HG02885 (cell line): Measurements from ENCODE around the gene CLDN20.
"Not testable (repeated sequence)": the region's sequence is repeated elsewhere in the genome, so short reads cannot be mapped to it uniquely, and the experiment has no call there.

Experiments
- ATAC-seq: cut with Tn5 transposase; IDR thresholded peaks from one replicate; pipeline ENCODE4 v1.9.1; 2021; ENCODE audit warnings: mild to moderate bottlenecking; ENCODE audit not compliant: unreplicated experiment, poor library complexity

CLDN20 gene

DNA sequence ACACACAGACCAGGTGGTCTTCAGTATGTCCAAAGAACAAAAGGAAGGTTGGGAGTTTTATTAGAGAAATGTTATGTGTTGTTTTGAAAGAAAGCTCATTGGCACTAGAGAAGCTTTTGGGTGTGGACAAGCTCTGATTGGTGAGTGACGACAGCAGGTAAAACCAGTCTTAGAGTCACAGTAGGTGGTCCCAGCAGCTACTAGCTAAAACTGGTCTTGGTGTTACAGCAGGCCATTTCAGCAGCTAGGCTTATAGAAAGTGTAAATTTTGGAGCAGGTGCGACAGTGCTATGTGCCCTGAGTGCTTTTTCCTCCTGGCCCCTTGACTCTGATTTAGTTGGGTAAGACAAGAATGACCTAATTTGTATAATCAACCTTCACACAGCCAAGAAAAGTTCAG, 3.6 kb downstream of the CLDN20 start:
- no peak for ATAC-seq

DNA sequence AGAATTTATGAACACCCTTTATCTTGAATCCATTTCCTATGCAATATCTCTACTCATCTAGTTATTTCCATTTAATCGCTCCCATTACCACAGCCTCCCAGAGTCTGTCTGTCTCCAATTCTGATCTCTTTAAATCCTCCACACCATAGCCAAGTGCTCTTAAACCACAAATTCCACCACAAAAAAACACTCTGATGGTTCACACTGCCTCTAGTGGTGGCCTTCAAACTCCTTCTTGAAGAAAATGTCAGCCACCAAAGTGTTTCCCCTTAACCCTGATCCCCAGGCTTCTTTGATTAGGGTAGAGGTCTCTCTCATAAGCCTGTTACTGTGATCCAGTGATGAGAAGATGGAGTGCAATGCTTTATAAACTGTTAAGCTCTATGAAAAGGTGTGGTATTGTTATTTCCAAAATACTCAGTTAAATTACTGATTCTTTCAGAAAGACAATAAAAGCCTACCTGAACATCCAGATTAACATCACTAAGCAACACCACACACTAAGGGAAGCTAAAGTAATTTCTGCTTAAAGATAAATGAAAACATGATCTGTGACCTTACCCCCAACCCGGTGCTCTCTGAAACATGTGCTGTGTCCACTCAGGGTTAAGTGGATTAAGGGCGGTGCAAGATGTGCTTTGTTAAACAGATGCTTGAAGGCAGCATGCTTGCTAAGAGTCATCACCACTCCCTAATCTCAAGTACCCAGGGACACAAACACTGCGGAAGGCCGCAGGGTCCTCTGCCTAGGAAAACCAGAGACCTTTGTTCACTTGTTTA, 4.5 kb downstream of the CLDN20 start:
- not testable (repeated sequence) for ATAC-seq

DNA sequence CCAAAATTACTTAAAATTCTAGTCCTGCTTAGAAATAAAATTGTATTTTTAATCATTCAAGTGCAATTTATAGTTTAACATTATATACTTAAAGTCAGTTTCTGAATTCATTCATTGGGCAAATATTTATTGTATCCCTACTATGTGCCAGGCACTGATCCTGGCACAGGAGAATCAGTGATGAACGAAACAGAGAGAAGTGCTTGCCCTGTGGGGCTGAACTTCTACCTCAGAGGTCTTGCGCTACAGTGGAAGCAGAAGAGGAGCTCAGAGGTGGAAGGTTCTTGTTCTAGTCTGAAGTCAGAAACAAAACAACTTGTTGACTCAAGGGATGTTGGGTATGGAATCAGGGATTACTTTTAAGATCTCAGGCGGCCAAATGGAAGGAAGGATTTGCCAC, 6.0 kb downstream of the CLDN20 start:
- ATAC-seq = no peak

DNA sequence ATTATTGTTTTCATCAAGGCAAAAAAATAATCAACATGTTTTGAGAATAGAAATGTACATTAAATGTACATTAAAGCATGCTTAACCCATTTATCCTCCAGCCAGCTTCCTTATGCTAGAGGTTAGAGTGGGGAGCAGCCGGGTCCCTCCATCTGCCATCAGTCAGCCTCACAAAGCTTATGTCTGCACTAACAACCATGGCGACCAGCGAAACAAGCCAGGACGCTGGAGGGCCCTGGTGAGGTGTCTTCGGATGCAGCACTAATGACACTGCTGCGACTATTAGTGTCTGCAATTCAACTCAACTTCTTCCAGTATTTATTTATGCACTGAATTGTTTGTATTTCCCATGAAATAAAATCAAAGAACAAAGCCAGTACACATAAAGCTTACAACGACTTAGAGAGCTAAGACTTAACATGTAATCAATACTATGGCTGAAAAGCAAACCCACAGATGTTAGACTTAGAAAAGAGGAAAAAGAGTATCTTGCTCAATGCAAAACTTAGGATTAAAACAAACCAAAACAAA, 6.8 kb downstream of the CLDN20 start:
- no peak for ATAC-seq

DNA sequence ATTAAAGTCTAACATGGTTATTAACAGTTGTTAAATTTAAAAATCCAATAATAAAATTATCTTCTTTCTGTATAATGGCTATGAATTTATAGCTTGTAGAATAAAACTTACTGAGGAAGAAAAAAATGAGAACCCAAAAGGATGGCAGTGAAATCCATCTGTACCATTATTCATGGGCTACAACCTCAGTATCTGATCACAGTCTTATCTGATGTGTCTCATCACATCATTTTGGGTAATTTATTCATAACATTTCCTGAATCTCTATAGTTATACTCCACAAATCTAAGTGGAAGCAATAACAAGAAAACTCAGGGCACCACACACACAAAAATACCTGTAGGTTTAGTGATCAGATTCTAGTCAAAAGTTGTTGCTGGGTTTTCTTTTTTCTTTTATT, 7.3 kb downstream of the CLDN20 start:
- no peak for ATAC-seq

DNA sequence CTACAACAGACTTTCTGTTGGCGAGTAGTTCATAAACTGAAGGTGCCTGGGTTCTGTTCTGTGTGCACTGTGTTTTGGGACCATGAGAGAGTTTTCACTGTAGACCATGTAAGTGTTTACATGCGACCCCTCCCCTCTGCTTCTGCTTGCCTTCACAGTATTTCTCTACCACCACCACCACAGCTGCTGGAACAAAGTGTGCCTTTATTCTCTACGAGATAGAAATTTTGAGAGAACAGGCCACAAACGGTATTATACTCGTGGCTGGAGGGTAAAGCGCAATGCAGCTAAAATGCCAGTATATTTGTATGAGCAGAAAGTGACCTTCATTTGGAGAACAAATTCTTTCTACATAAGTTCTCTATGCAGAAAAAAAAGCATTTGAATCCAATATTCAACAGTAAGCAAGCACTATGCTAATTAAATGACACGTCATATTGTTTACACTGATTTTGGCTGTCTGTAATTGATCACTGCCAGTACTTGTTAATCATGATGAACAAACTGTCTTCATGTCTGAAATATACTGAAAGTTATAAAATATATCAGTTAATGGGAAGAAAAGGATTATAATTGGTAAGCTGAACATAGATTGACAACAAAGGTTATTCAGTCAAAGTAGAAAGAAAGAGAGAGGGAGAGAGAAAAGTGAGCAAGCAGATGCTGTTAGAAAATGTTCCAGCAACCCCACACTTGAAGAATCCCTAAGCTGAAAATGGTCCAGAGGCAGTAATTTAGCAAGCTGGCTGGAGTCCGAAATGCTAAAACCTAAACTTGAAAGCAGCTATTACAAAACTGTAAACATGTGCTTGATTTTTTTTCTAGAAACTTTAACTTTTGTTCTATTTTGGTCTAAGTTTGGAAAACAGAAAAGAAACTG, 8.8 kb downstream of the CLDN20 start:
- no peak for ATAC-seq

DNA sequence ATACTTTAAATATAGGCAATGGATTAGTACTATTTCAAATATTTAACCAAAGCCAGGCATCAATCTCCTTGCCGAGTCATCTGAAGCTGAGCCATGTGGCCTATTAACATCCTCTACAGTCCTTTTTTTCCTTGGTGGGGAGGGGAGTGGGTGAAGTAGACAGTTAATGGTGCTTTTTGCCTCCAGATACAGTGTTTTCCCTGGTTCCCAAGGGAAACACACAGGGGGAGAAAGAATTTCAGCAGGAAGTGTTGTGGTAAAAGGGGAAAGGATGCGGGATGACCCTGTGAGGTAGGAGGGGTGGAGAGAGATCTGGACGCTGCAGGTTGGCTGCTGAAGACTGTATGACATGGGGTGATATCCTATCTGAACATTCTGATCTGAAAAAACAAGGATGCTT, 9.6 kb downstream of the CLDN20 start:
- ATAC-seq = no peak

DNA sequence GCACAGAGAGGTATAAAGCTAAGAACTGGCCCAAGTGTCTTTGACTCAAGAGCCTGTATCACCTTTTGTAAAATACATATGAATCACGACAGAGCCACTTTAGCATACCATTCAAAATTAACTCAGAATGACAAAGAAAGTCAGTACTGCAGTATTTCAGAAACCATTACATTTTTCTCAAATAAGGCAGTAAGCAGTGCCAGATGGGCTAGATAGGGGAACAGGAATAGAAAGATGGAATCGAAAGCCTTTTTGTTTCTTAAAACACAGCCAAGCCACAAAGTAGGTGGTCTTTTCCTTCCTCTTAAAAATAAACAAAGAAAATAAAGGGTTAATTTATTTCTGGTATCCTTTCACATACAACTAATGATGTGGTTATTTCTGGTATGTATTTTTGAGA, 10.3 kb downstream of the CLDN20 start:
- no peak for ATAC-seq

DNA sequence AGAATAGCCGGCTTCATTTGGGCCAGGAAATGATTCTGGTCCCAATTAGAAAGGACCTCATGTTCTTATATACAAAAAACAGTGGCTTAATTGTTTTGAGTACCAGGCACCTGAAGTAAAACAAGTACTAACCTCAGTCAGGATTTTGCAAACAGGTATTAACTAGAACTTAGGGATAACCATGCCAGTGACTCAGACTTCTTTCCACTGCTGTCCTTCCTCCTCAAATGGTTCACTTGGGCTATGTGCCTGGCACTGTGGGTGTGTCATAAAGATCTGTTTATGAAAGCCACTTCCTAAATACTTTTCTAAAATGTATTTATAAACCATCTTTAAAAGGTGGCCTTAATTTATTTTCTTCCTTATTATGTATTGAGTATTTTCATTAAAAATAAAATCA, 10.7 kb downstream of the CLDN20 start:
- ATAC-seq = no peak

DNA sequence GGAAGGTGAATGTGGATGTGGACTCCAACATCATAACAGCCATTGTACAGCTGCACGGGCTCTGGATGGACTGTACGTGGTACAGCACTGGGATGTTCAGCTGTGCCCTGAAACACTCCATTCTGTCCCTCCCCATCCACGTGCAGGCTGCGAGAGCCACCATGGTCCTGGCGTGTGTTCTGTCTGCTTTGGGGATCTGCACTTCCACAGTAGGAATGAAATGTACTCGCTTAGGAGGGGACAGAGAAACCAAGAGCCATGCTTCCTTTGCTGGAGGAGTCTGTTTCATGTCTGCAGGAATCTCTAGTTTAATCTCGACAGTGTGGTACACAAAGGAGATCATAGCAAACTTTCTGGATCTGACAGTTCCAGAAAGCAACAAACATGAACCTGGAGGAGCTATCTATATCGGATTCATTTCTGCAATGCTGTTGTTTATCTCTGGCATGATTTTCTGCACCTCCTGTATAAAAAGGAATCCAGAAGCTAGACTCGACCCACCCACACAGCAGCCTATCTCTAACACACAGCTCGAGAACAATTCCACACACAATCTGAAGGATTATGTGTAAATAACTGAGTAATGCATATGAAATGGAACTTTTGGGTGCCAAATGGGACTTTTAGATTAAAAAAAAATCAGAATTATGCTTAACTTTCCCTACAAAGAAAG, 12.1 kb downstream of the CLDN20 start:
- ATAC-seq = no peak

DNA sequence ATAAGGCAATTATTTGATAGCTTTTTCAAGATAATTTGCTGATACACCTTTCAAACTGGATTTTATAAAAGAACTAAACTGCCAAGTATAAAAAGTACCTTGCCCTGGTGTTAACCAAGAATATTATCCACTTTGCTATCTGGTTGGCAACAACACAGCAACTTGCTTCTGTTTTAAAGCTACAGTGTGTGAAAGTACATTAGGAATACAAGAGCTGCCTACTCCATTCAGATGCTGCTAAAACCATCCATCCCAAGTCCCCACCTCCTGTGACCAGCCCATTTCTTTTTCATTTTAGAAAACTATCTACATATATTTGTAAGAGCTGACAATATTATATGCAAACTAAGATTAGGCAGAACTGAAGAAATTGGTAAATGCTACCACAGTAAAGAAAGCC, 12.8 kb downstream of the CLDN20 start:
- no peak for ATAC-seq

DNA sequence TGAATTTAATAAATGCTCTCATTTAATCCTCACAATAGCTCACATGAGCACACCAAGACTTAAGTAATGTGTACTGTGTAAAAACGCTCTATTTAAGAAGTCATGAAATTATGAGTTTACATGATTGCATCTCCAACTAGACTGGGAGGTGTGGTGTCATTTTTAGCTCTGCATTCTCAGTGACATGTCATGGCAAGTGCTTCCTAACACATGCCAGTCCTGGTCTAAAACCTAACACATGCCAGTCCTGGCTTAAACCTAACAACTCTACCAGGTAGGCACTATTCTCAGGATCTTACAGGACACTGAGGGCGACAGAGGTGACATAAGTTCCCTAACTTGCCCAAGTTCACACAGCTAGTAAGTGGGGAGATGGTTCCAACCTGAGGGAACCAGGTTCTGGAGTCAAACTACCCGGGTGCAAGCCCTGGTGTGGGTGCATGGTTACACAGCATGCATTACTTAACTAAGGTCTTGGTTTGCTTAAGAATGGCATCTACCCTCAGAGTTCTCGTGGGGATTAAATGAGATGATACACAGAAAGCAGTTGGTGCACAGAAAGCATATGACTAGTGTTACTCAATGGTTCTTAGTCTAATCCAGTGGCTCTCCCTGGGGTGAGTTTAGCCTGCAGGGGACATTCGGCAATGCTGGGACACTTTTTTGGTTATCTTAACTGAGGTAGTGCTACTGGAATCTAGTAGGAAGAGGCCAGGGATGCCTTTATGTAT, 14.7 kb downstream of the CLDN20 start:
- no peak for ATAC-seq

DNA sequence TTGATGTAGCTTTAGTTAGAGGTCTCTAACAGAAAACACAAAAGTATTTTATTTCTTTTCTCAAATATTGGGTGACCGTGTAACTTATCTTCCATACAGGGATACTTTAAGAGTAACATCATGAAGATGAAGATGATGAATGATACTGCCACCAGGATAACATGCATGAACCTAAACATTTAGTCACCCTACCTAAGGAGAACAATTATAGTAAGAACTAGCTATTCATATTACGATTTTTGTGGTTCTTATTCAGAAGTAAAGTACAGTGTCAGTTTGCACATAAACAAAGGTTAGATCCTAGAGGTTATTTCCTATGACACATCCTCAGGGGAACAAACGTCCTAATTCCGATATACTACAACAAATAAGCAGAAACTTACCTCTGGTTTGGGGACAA, 21.0 kb downstream of the CLDN20 start:
- ATAC-seq = no peak

DNA sequence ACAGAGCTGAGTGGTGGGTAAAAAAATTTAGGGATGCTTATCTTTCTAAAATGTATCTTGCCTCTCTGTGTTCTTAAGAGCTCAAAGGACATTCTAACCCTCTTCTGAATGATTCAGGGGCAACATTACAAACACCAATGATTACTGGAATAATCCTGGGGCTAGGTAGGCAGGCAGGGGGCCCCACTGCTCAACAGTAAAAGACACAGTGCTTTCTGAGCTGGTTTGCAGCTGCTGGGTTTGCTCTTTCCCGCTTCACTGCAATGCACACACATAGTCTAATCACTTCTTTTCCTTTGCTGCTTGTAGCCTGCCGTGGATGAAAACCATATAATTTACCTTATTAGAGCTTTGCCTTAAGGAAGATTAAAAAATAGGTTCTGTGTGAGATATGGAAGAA, 23.9 kb downstream of the CLDN20 start:
- no peak for ATAC-seq

DNA sequence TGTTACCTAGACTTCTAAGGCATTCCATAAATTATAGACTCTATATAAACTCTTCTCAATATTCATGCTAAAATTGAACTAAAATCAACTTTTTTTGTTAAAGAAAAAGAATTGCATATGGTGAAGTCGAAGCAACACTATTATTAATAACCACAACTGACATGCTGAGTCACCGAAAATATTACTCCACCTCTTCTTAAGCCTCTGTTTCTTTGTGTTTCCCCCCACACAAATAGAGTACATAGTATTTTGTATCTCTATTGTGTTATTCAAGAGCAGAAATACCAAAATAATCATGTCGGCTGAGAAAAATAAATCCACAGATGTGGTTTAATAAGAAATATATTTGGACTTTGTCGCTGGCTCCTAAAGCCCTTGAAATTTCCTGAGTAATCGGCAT, 26.7 kb downstream of the CLDN20 start:
- no peak for ATAC-seq

DNA sequence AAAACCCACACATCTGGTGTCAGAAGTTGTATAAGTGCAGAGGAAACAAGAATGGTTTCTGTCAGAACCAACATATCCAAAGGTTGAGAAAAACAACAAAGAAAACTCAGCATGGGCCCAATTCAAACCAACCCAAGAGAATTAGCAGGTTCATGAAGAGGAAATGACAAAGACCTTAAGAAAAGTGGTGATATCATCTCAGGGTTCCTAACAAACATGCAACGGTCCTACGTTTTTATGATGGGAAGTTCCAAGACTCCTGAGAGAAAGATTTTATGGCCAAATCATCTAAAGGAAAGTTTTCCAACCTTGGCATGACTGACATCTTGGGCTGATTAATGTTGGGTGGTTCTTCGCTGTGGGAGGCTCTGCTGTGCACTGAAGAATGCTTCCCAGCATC, 27.5 kb downstream of the CLDN20 start:
- ATAC-seq = no peak

DNA sequence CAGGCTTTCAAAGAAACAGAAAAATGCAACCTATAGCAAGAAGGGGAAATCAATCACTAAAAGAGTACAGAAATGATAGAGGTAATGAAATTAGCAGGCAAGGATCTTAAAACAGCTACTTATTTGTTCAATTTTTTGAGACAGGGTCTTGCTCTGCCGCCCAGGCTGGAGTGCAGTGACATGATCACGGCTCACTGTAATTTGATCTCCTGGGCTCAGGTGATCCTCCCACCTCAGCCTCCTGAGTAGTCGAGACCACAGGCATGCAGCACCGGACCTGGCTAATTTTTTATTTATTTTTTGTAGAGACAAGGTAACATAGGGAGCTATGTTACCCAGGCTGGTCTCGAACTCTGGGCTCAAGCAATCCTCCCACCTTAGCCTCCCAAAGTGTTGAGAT, 28.9 kb downstream of the CLDN20 start:
- no peak for ATAC-seq

DNA sequence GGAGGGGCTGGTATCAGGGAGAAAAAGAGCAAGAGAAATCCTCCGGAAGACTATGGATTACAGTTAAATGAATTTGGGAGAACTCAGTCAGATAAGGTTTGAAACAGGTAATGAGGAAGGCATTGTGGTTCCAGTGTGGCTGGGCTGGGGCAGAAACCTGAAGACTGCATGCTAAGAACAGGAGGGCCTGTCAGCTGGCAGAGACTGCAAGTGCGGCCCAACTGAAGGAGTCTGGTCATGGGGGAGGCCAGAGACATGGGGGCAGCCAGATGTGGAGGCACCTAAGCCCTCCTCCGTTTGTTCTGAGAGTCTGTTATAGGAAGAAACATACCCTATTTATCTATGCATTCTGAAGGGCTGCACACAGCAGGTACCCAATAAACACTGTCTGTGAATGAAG, 33.9 kb downstream of the CLDN20 start:
- ATAC-seq = no peak

DNA sequence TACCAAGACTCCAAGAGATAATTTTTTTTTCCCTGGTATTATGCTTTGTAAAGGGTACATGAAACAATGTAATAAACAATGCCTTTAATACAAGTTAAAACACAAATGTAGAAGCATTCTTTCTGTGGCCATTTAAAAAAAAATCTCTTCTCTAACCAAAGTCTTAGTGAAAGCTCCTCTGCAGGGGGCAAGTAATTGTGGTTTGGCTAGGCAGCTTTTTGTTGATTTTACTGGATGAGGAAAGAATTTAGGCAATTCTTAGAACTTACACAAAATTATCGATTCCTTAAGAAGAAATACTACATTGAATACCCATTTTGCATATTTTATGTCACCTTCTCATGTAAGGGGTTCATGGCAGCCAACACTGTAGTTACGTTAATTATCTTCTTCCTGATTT, 38.1 kb downstream of the CLDN20 start:
- ATAC-seq = no peak

DNA sequence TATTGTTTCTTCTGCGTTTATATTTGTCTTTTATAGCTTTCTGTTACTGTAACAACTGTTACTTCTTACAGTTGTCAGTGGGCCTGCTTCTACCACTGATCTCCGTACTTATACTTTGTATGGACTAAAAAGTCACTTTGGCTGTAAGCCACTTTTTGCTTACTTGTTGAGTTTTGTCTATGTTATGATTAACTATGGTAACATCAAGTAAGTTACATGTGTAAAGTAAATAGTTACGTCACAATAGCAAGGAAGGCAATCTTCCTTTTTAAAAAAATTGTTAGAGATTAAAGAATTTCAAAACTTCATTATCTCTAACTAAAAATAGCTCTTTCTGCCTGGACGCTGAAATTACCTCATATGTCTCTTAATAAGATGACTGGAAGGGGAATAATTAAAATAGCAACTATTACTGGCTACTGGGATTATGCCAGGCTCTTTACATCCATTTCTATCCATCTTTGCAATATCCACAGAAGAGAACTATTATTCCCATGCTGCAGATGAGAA, 39.6 kb downstream of the CLDN20 start:
- ATAC-seq = no peak
